Stomach (tissue), 9 donors: ENCODE measurements around the gene RASGRP3. TPM values are rescaled to one million over a fixed set of nuclear protein-coding genes. Genes with fewer than 3 reads are reported as not detected.
A peak's percentile ranks its signal among the peaks of the same experiment; 100 is the strongest.

ENCODE experiments used
- DNase-seq, 2 donors: peaks; one replicate each; pipeline versions ENCODE4 v3.0.0 to v3.0.0-alpha.2; 2013 to 2019
- H3K27ac ChIP-seq, 5 donors: fragments of 200-600 bp in 4 of 5; sonication (generic) in 4 of 5; one replicate each; pipeline ENCODE4 v1.5.1; 2013 to 2019; ENCODE audit warnings: mild to moderate bottlenecking in 1 of 5, moderate library complexity in 1 of 5
- H3K27me3 ChIP-seq, 3 donors: fragments of 200-600 bp; sonication (generic); one replicate each; pipeline ENCODE4 v1.5.1; 2017 to 2019; ENCODE audit warnings: mixed run types in 1 of 3
- H3K36me3 ChIP-seq, 4 donors: fragments of 200-600 bp; sonication (generic); 1 replicate in 3 of 4; 2 replicates in 1 of 4; pipeline ENCODE4 v1.5.1; 2016 to 2019
- H3K4me1 ChIP-seq, 4 donors: fragments of 200-600 bp; sonication (generic); one replicate each; pipeline ENCODE4 v1.5.1; 2016 to 2019
- H3K4me3 ChIP-seq, 4 donors: fragments of 200-600 bp; sonication (generic) in 3 of 4; one replicate each; pipeline ENCODE4 v1.5.1; 2016 to 2019; ENCODE audit warnings: mild to moderate bottlenecking in 1 of 4
- H3K9me3 ChIP-seq, 4 donors: fragments of 200-600 bp; sonication (generic); one replicate each; pipeline ENCODE4 v1.5.1; 2016 to 2019
- CTCF ChIP-seq, 7 experiments: fragments of 450-650 bp in 4 of 7; fragments of 200-600 bp in 3 of 7; sonication (generic) in 3 of 7; IDR thresholded peaks; one replicate each; pipeline ENCODE4 v1.5.1; 2016 to 2019; ENCODE audit warnings: antibody characterized with exemption in 7 of 7, control low read depth in 2 of 7, mild to moderate bottlenecking in 1 of 7
- EP300 ChIP-seq: sonication (generic); formaldehyde crosslinking; IDR thresholded peaks from one replicate; pipeline ENCODE4 v1.6.1; 2017; ENCODE audit warnings: antibody characterized with exemption
- POLR2A ChIP-seq, 4 donors: fragments of 450-650 bp; IDR thresholded peaks; one replicate each; pipeline ENCODE4 v1.6.1; 2016; ENCODE audit warnings: antibody characterized with exemption in 4 of 4, control low read depth in 2 of 4, mild to moderate bottlenecking in 1 of 4, moderate library complexity in 1 of 4
- POLR2AphosphoS5 ChIP-seq, 3 donors: sonication (generic); formaldehyde crosslinking; IDR thresholded peaks; one replicate each; pipeline ENCODE4 v1.6.1; 2016; ENCODE audit warnings: antibody characterized with exemption in 3 of 3
- WGBS, 5 donors: extraction: QIAGEN DNeasy Blood & Tissue Kit in 3 of 5; methylation state at CpG; one replicate each; pipeline versions ENCODE4 v1.1.5 to v1.1.7; 2013 to 2018; 5-methylcytosine and 5-hydroxymethylcytosine counted together
- intact Hi-C: fragments of 100-400 bp; cut with DNase I; formaldehyde crosslinking; loops from one replicate; pipeline ENCODE4 v1.15.1; 2023; ENCODE audit warnings: low total_unique reads
- polyA plus RNA-seq, 3 donors: library from polyadenylated mRNA; stranded (reverse); fragments of 200-250 nt; gene quantifications; one replicate each; pipeline ENCODE4 v1.2.3, GENCODE V29; 2013
- total RNA-seq, 5 donors: library from RNA; depleted of rRNA; stranded (reverse); fragments of >200 nt; gene quantifications; one replicate each; pipeline versions ENCODE4 v1.1.0 to v1.2.3, GENCODE V29; 2014 to 2016
- donor health status: healthy with polysubstance abuse.
- donor health status: Bipolar disorder and iron deficiency.
- donor health status: healthy.

Gene RASGRP3
- total and polyA plus RNA-seq, 8 donors = 0.29 to 51.3 (median 10.1) TPM

GRCh38 chr2:33550206-33550605 is 73.8 kb downstream of the RASGRP3 start:
- DNase-seq = no peak
- Histone ChIP-seq H3K9me3 (no peaks in the 10 kb centered on the region), H3K4me3 (no peak overlapping the region), H3K27me3 (no peaks in the 10 kb centered on the region), H3K27ac (no peak overlapping the region), H3K36me3 (no peaks in the 10 kb centered on the region), H3K4me1 (peaks cover 0 to 6% (median 0%) of the 10 kb centered on the region in 4 donors)
- TF ChIP-seq EP300 = no peak
- no peak for TF ChIP-seq POLR2AphosphoS5 (IDR thresholded peaks at IDR 0.05)
- no peak for TF ChIP-seq CTCF (IDR thresholded peaks at IDR 0.05)
- no peak for TF ChIP-seq POLR2A (IDR thresholded peaks at IDR 0.05)
- intact Hi-C loops = no loop called here
- 68 to 76% (median 75%) methylated on average over 3 of the region's 3 CpGs for WGBS, 5 donors

GRCh38 chr2:33552758-33553461 is 76.5 kb downstream of the RASGRP3 start:
- Histone ChIP-seq H3K9me3 (no peaks in the 10 kb centered on the region), H3K4me3 (no peak overlapping the region), H3K4me1 (peaks cover 0 to 6% (median 0%) of the 10 kb centered on the region in 4 donors), H3K27me3 (no peaks in the 10 kb centered on the region), H3K27ac (no peak overlapping the region), H3K36me3 (no peaks in the 10 kb centered on the region)
- intact Hi-C loops = no loop called here
- peak in 1 of 2 donors; percentile 20 for DNase-seq
- TF ChIP-seq EP300 (no peak), POLR2AphosphoS5 (IDR thresholded peaks at IDR 0.05) (no peak), POLR2A (IDR thresholded peaks at IDR 0.05) (no peak), CTCF (IDR thresholded peaks at IDR 0.05) (no peak)
- 43 to 82% (median 71%) methylated on average over 1 of the region's 1 CpG for whole genome bisulfite sequencing, 5 donors

GRCh38 chr2:33555681-33556080 is 79.2 kb downstream of the RASGRP3 start:
- DNase-seq = no peak
- intact Hi-C loops = no loop called here
- Histone ChIP-seq H3K27me3 (no peaks in the 10 kb centered on the region), H3K27ac (peak overlapping the region in 1 of 5 donors; percentile 30), H3K4me3 (no peak overlapping the region), H3K36me3 (peaks cover 0 to 13% (median 3%) of the 10 kb centered on the region in 4 donors), H3K9me3 (no peaks in the 10 kb centered on the region), H3K4me1 (peaks cover 0 to 6% (median 0%) of the 10 kb centered on the region in 4 donors)
- TF ChIP-seq POLR2AphosphoS5 (IDR thresholded peaks at IDR 0.05) (no peak), POLR2A (IDR thresholded peaks at IDR 0.05) (no peak), EP300 (no peak), CTCF (IDR thresholded peaks at IDR 0.05) (no peak)
- WGBS, 5 donors = 73 to 85% (median 81%) methylated on average over 3 of the region's 3 CpGs

GRCh38 chr2:33559328-33559727 is 82.9 kb downstream of the RASGRP3 start:
- intact Hi-C loops = no loop called here
- DNase-seq = peak in 1 of 2 donors; percentile 44
- TF ChIP-seq POLR2AphosphoS5 (IDR thresholded peaks at IDR 0.05) = no peak
- no peak for TF ChIP-seq EP300
- TF ChIP-seq CTCF (IDR thresholded peaks at IDR 0.05) = no peak
- no peak for TF ChIP-seq POLR2A (IDR thresholded peaks at IDR 0.05)
- H3K27me3 ChIP-seq = no peaks in the 10 kb centered on the region
- WGBS, 5 donors = 93 to 98% (median 97%) methylated on average over 3 of the region's 3 CpGs
- no peaks in the 10 kb centered on the region for H3K9me3 ChIP-seq
- peaks cover 0 to 16% (median 10%) of the 10 kb centered on the region in 4 donors for H3K36me3 ChIP-seq
- H3K4me1 ChIP-seq = no peaks in the 10 kb centered on the region
- H3K4me3 ChIP-seq = no peak overlapping the region
- no peak overlapping the region for H3K27ac ChIP-seq
